SK-N-SH treated with all-trans-retinoic acid at 6 μM for 48 hours (cell line): ENCODE results near the gene CTCF.

ENCODE experiments used
- ARNTL ChIP-seq: fragments of 450-650 bp; formaldehyde crosslinking; IDR thresholded peaks from 2 replicates; pipeline ENCODE4 v1.5.0; 2020; ENCODE audit warnings: low read depth, mild to moderate bottlenecking, moderate library complexity, borderline replicate concordance
- OSR1 ChIP-seq: fragments of 250-450 bp; sonication (Bioruptor Pico); IDR thresholded peaks from 2 replicates; pipeline ENCODE4 v1.8.0; 2022; ENCODE audit warnings: moderate library complexity, mild to moderate bottlenecking, inconsistent platforms
- POU6F1 ChIP-seq: fragments of 250-450 bp; sonication (Bioruptor Pico); IDR thresholded peaks from 2 replicates; pipeline ENCODE4 v1.8.0; 2021; ENCODE audit warnings: low read depth, mild to moderate bottlenecking, moderate library complexity, borderline replicate concordance
- PPARA ChIP-seq: fragments of 250-450 bp; sonication (Bioruptor Pico); IDR thresholded peaks from 2 replicates; pipeline ENCODE4 v1.5.0; 2020; ENCODE audit warnings: mild to moderate bottlenecking, borderline replicate concordance
- SNAI2 ChIP-seq: fragments of 250-450 bp; sonication (Bioruptor Pico); IDR thresholded peaks from 2 replicates; pipeline ENCODE4 v1.5.0; 2020; ENCODE audit warnings: mild to moderate bottlenecking, moderate library complexity
- TCF4 ChIP-seq: fragments of 250-450 bp; sonication (Bioruptor Pico); IDR thresholded peaks from 2 replicates; pipeline ENCODE4 v1.8.0; 2021; ENCODE audit warnings: mild to moderate bottlenecking, moderate library complexity, borderline replicate concordance
- ZC3H10 ChIP-seq: fragments of 250-450 bp; sonication (Bioruptor Pico); IDR thresholded peaks from 2 replicates; pipeline ENCODE4 v1.5.1; 2021; ENCODE audit warnings: mild to moderate bottlenecking, moderate library complexity
- ZFP3 ChIP-seq: fragments of 250-450 bp; sonication (Bioruptor Pico); IDR thresholded peaks from 2 replicates; pipeline ENCODE4 v1.5.0; 2020; ENCODE audit warnings: mild to moderate bottlenecking, moderate library complexity
- ZFP30 ChIP-seq: fragments of 450-650 bp; formaldehyde crosslinking; IDR thresholded peaks from 2 replicates; pipeline ENCODE4 v1.5.0; 2022; ENCODE audit warnings: mild to moderate bottlenecking, moderate library complexity
- ZNF8 ChIP-seq: fragments of 450-650 bp; formaldehyde crosslinking; IDR thresholded peaks from 2 replicates; pipeline ENCODE4 v1.5.0; 2020; ENCODE audit warnings: mild to moderate bottlenecking, moderate library complexity
- TF ChIP-seq, protein P1 (sequence below): fragments of 250-450 bp; sonication (Bioruptor Pico); IDR thresholded peaks from 2 replicates; pipeline ENCODE4 v1.8.0; 2020; ENCODE audit warnings: mild to moderate bottlenecking, moderate library complexity, borderline replicate concordance
- TF ChIP-seq, protein P2 (sequence below): fragments of 250-450 bp; sonication (Bioruptor Pico); IDR thresholded peaks from 2 replicates; pipeline ENCODE4 v1.5.1; 2021; ENCODE audit warnings: mild to moderate bottlenecking, moderate library complexity

GRCh38 chr16:67672306-67672705 lies 110.0 kb downstream of the CTCF start:
- TF ChIP-seq TCF4 (CRISPR knock-in tag) (no peak), ARNTL (CRISPR knock-in tag) (no peak), PPARA (CRISPR knock-in tag) (no peak), SNAI2 (CRISPR knock-in tag) (no peak), ZC3H10 (CRISPR knock-in tag) (no peak), OSR1 (CRISPR knock-in tag) (no peak), POU6F1 (CRISPR knock-in tag) (no peak), ZFP3 (CRISPR knock-in tag) (no peak), ZNF8 (CRISPR knock-in tag) (no peak), ZFP30 (CRISPR knock-in tag) (no peak)
- TF ChIP-seq, protein P1, sequence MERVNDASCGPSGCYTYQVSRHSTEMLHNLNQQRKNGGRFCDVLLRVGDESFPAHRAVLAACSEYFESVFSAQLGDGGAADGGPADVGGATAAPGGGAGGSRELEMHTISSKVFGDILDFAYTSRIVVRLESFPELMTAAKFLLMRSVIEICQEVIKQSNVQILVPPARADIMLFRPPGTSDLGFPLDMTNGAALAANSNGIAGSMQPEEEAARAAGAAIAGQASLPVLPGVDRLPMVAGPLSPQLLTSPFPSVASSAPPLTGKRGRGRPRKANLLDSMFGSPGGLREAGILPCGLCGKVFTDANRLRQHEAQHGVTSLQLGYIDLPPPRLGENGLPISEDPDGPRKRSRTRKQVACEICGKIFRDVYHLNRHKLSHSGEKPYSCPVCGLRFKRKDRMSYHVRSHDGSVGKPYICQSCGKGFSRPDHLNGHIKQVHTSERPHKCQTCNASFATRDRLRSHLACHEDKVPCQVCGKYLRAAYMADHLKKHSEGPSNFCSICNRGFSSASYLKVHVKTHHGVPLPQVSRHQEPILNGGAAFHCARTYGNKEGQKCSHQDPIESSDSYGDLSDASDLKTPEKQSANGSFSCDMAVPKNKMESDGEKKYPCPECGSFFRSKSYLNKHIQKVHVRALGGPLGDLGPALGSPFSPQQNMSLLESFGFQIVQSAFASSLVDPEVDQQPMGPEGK (CRISPR knock-in tag), result no peak
- TF ChIP-seq, protein P2, sequence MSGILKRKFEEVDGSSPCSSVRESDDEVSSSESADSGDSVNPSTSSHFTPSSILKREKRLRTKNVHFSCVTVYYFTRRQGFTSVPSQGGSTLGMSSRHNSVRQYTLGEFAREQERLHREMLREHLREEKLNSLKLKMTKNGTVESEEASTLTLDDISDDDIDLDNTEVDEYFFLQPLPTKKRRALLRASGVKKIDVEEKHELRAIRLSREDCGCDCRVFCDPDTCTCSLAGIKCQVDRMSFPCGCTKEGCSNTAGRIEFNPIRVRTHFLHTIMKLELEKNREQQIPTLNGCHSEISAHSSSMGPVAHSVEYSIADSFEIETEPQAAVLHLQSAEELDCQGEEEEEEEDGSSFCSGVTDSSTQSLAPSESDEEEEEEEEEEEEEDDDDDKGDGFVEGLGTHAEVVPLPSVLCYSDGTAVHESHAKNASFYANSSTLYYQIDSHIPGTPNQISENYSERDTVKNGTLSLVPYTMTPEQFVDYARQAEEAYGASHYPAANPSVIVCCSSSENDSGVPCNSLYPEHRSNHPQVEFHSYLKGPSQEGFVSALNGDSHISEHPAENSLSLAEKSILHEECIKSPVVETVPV (CRISPR knock-in tag), result no peak
